Heart left ventricle (tissue), 13 donors: Measurements from ENCODE around the gene GAK.

Source experiments
- CTCF ChIP-seq, 12 donors: fragments of 200-600 bp; sonication (generic) in 4 of 12; IDR thresholded peaks; one replicate each; pipeline versions ENCODE4 v1.5.0 to v1.8.0; 2018 to 2022; ENCODE audit warnings: antibody characterized with exemption in 12 of 12, mild to moderate bottlenecking in 5 of 12
- POLR2A ChIP-seq, 2 donors: fragments of 450-650 bp; IDR thresholded peaks; one replicate each; pipeline ENCODE4 v1.6.1; 2017; ENCODE audit warnings: antibody characterized with exemption in 2 of 2, mild to moderate bottlenecking in 2 of 2, moderate library complexity in 2 of 2
- donor health status: ischemic (EF 13 %, LVEDD 7.1; RV severe dilation, severe dysfunction).
- donor health status: DM: no; HTN: yes; CAD: no.
- donor health status: DM: no; HTN: no; CAD: no.
- donor health status: ischemic (EF 25% LVEDD 6.9; RV normal size, moderate dysfunction).
- donor health status: ischemic (EF 25% LVEDD 5.7; RV mildly dilated, moderate dysfunction).
- donor health status: ischemic (EF 35%, LVEDD 5.7; RV mildly dilated, moderate dysfunction).
- donor health status: nonischemic (EF 11% LVEDD 7.7; RV severe dilation, severe dysfunction).
- donor health status: DM: yes; HTN: yes; CAD: no.
- donor health status: PGD.
- donor health status: ischemic (EF 29% LVEDD 5.4; RV normal size, mild dysfunction).
- donor health status: nonischemic (EF 23%, LVEDD 6.1; RV moderate dilation, normal function).

GRCh38 chr4:974668-975067, 42.6 kb upstream of the GAK start:
- no peak for TF ChIP-seq POLR2A (IDR thresholded peaks at IDR 0.05)
- no peak for TF ChIP-seq CTCF (IDR thresholded peaks at IDR 0.05)
